ENCODE measurements around the gene CDK5RAP2.

CDK5RAP2 gene

GRCh38 chr9:120616966-120617935 lies 37.3 kb upstream of the CDK5RAP2 start:
- H3K36me3 ChIP-seq (ENCODE audit: control insufficient read depth in 2 of 2, insufficient read depth in 2 of 2, low read length in 2 of 2), result no peaks in the 10 kb centered on the region
- H3K27ac ChIP-seq (ENCODE audit: low read depth in 2 of 2, low read length in 2 of 2), result no peak overlapping the region
- H3K9ac ChIP-seq (ENCODE audit: low read depth in 1 of 2, low read length in 2 of 2), result no peak overlapping the region
- no peaks in the 10 kb centered on the region for H3K4me1 ChIP-seq (ENCODE audit: control insufficient read depth in 2 of 2, insufficient read depth in 2 of 2, low read length in 2 of 2)
- H3K27me3 ChIP-seq (ENCODE audit: control insufficient read depth in 2 of 2, insufficient read depth in 2 of 2, low read length in 2 of 2), result no peaks in the 10 kb centered on the region
- H3K9me3 ChIP-seq (ENCODE audit: control insufficient read depth in 2 of 2, low read length in 2 of 2), result no peaks in the 10 kb centered on the region
- no peak overlapping the region for H3K4me3 ChIP-seq (ENCODE audit: low read length in 2 of 2)

- Histone ChIP-seq H3K27ac (ENCODE audit: low read depth in 2 of 2, low read length in 2 of 2) (no peak overlapping the region), H3K9ac (ENCODE audit: low read depth in 1 of 2, low read length in 2 of 2) (no peak overlapping the region)
Measured at GRCh38 chr9:120612218-120612617, 32.3 kb upstream of the CDK5RAP2 start.

GRCh38 chr9:120611690-120612068 lies 31.7 kb upstream of the CDK5RAP2 start:
- Histone ChIP-seq H3K27me3 (ENCODE audit: control insufficient read depth in 2 of 2, insufficient read depth in 2 of 2, low read length in 2 of 2) (no peaks in the 10 kb centered on the region), H3K36me3 (ENCODE audit: control insufficient read depth in 2 of 2, insufficient read depth in 2 of 2, low read length in 2 of 2) (peaks cover 0 to 4% of the 10 kb centered on the region in 2 donors), H3K9me3 (ENCODE audit: control insufficient read depth in 2 of 2, low read length in 2 of 2) (no peaks in the 10 kb centered on the region), H3K27ac (ENCODE audit: low read depth in 2 of 2, low read length in 2 of 2) (no peak overlapping the region), H3K4me3 (ENCODE audit: low read length in 2 of 2) (no peak overlapping the region), H3K4me1 (ENCODE audit: control insufficient read depth in 2 of 2, insufficient read depth in 2 of 2, low read length in 2 of 2) (no peaks in the 10 kb centered on the region), H3K9ac (ENCODE audit: low read depth in 1 of 2, low read length in 2 of 2) (no peak overlapping the region)

More at GRCh38 chr9:120612218-120612617, 32.3 kb upstream of the CDK5RAP2 start:
- H3K27me3 ChIP-seq (ENCODE audit: control insufficient read depth in 2 of 2, insufficient read depth in 2 of 2, low read length in 2 of 2), result no peaks in the 10 kb centered on the region
- no peak overlapping the region for H3K4me3 ChIP-seq (ENCODE audit: low read length in 2 of 2)
- H3K36me3 ChIP-seq (ENCODE audit: control insufficient read depth in 2 of 2, insufficient read depth in 2 of 2, low read length in 2 of 2), result peaks cover 0 to 4% of the 10 kb centered on the region in 2 donors
- no peaks in the 10 kb centered on the region for H3K4me1 ChIP-seq (ENCODE audit: control insufficient read depth in 2 of 2, insufficient read depth in 2 of 2, low read length in 2 of 2)
- no peaks in the 10 kb centered on the region for H3K9me3 ChIP-seq (ENCODE audit: control insufficient read depth in 2 of 2, low read length in 2 of 2)

GRCh38 chr9:120610975-120611689 lies 31.2 kb upstream of the CDK5RAP2 start:
- H3K9ac ChIP-seq (ENCODE audit: low read depth in 1 of 2, low read length in 2 of 2), result no peak overlapping the region
- H3K9me3 ChIP-seq (ENCODE audit: control insufficient read depth in 2 of 2, low read length in 2 of 2), result no peaks in the 10 kb centered on the region
- H3K36me3 ChIP-seq (ENCODE audit: control insufficient read depth in 2 of 2, insufficient read depth in 2 of 2, low read length in 2 of 2), result peaks cover 0 to 4% of the 10 kb centered on the region in 2 donors
- H3K4me1 ChIP-seq (ENCODE audit: control insufficient read depth in 2 of 2, insufficient read depth in 2 of 2, low read length in 2 of 2), result no peaks in the 10 kb centered on the region
- H3K27me3 ChIP-seq (ENCODE audit: control insufficient read depth in 2 of 2, insufficient read depth in 2 of 2, low read length in 2 of 2), result no peaks in the 10 kb centered on the region
- H3K27ac ChIP-seq (ENCODE audit: low read depth in 2 of 2, low read length in 2 of 2), result no peak overlapping the region
- H3K4me3 ChIP-seq (ENCODE audit: low read length in 2 of 2), result no peak overlapping the region

- H3K9me3 ChIP-seq (ENCODE audit: control insufficient read depth in 2 of 2, low read length in 2 of 2), result no peaks in the 10 kb centered on the region
- H3K36me3 ChIP-seq (ENCODE audit: control insufficient read depth in 2 of 2, insufficient read depth in 2 of 2, low read length in 2 of 2), result peaks cover 0 to 11% of the 10 kb centered on the region in 2 donors
- H3K27ac ChIP-seq (ENCODE audit: low read depth in 2 of 2, low read length in 2 of 2), result no peak overlapping the region
- H3K9ac ChIP-seq (ENCODE audit: low read depth in 1 of 2, low read length in 2 of 2), result no peak overlapping the region
- H3K4me1 ChIP-seq (ENCODE audit: control insufficient read depth in 2 of 2, insufficient read depth in 2 of 2, low read length in 2 of 2), result no peaks in the 10 kb centered on the region
- no peaks in the 10 kb centered on the region for H3K27me3 ChIP-seq (ENCODE audit: control insufficient read depth in 2 of 2, insufficient read depth in 2 of 2, low read length in 2 of 2)
- no peak overlapping the region for H3K4me3 ChIP-seq (ENCODE audit: low read length in 2 of 2)
Measured at GRCh38 chr9:120609636-120610035, 29.7 kb upstream of the CDK5RAP2 start.

- no peaks in the 10 kb centered on the region for H3K27me3 ChIP-seq (ENCODE audit: control insufficient read depth in 2 of 2, insufficient read depth in 2 of 2, low read length in 2 of 2)
- no peak overlapping the region for H3K27ac ChIP-seq (ENCODE audit: low read depth in 2 of 2, low read length in 2 of 2)
- H3K9ac ChIP-seq (ENCODE audit: low read depth in 1 of 2, low read length in 2 of 2), result no peak overlapping the region
- H3K4me1 ChIP-seq (ENCODE audit: control insufficient read depth in 2 of 2, insufficient read depth in 2 of 2, low read length in 2 of 2), result no peaks in the 10 kb centered on the region
- no peak overlapping the region for H3K4me3 ChIP-seq (ENCODE audit: low read length in 2 of 2)
- H3K36me3 ChIP-seq (ENCODE audit: control insufficient read depth in 2 of 2, insufficient read depth in 2 of 2, low read length in 2 of 2), result peaks cover 0 to 12% of the 10 kb centered on the region in 2 donors
- no peaks in the 10 kb centered on the region for H3K9me3 ChIP-seq (ENCODE audit: control insufficient read depth in 2 of 2, low read length in 2 of 2)
Measured at GRCh38 chr9:120608421-120608820, 28.5 kb upstream of the CDK5RAP2 start.

- Histone ChIP-seq H3K4me3 (ENCODE audit: low read length in 2 of 2) (no peak overlapping the region), H3K27me3 (ENCODE audit: control insufficient read depth in 2 of 2, insufficient read depth in 2 of 2, low read length in 2 of 2) (no peaks in the 10 kb centered on the region), H3K36me3 (ENCODE audit: control insufficient read depth in 2 of 2, insufficient read depth in 2 of 2, low read length in 2 of 2) (peaks cover 0 to 12% of the 10 kb centered on the region in 2 donors), H3K9ac (ENCODE audit: low read depth in 1 of 2, low read length in 2 of 2) (no peak overlapping the region), H3K27ac (ENCODE audit: low read depth in 2 of 2, low read length in 2 of 2) (no peak overlapping the region), H3K4me1 (ENCODE audit: control insufficient read depth in 2 of 2, insufficient read depth in 2 of 2, low read length in 2 of 2) (no peaks in the 10 kb centered on the region), H3K9me3 (ENCODE audit: control insufficient read depth in 2 of 2, low read length in 2 of 2) (no peaks in the 10 kb centered on the region)
Measured at GRCh38 chr9:120603591-120603990, 23.6 kb upstream of the CDK5RAP2 start.

GRCh38 chr9:120603010-120603409 lies 23.0 kb upstream of the CDK5RAP2 start:
- Histone ChIP-seq H3K9me3 (ENCODE audit: control insufficient read depth in 2 of 2, low read length in 2 of 2) (no peaks in the 10 kb centered on the region), H3K4me1 (ENCODE audit: control insufficient read depth in 2 of 2, insufficient read depth in 2 of 2, low read length in 2 of 2) (no peaks in the 10 kb centered on the region), H3K9ac (ENCODE audit: low read depth in 1 of 2, low read length in 2 of 2) (no peak overlapping the region), H3K27ac (ENCODE audit: low read depth in 2 of 2, low read length in 2 of 2) (no peak overlapping the region), H3K36me3 (ENCODE audit: control insufficient read depth in 2 of 2, insufficient read depth in 2 of 2, low read length in 2 of 2) (peaks cover 0 to 12% of the 10 kb centered on the region in 2 donors), H3K27me3 (ENCODE audit: control insufficient read depth in 2 of 2, insufficient read depth in 2 of 2, low read length in 2 of 2) (no peaks in the 10 kb centered on the region), H3K4me3 (ENCODE audit: low read length in 2 of 2) (no peak overlapping the region)

GRCh38 chr9:120593955-120594277 lies 13.9 kb upstream of the CDK5RAP2 start:
- no peaks in the 10 kb centered on the region for H3K36me3 ChIP-seq (ENCODE audit: control insufficient read depth in 2 of 2, insufficient read depth in 2 of 2, low read length in 2 of 2)
- no peaks in the 10 kb centered on the region for H3K9me3 ChIP-seq (ENCODE audit: control insufficient read depth in 2 of 2, low read length in 2 of 2)
- no peak overlapping the region for H3K9ac ChIP-seq (ENCODE audit: low read depth in 1 of 2, low read length in 2 of 2)
- H3K27ac ChIP-seq (ENCODE audit: low read depth in 2 of 2, low read length in 2 of 2), result no peak overlapping the region
- H3K27me3 ChIP-seq (ENCODE audit: control insufficient read depth in 2 of 2, insufficient read depth in 2 of 2, low read length in 2 of 2), result no peaks in the 10 kb centered on the region
- no peak overlapping the region for H3K4me3 ChIP-seq (ENCODE audit: low read length in 2 of 2)
- no peaks in the 10 kb centered on the region for H3K4me1 ChIP-seq (ENCODE audit: control insufficient read depth in 2 of 2, insufficient read depth in 2 of 2, low read length in 2 of 2)

- no peak overlapping the region for H3K27ac ChIP-seq (ENCODE audit: low read depth in 2 of 2, low read length in 2 of 2)
Measured at GRCh38 chr9:120593250-120593954, 13.4 kb upstream of the CDK5RAP2 start.

More at GRCh38 chr9:120593250-120593954, 13.4 kb upstream of the CDK5RAP2 start:
- H3K9ac ChIP-seq (ENCODE audit: low read depth in 1 of 2, low read length in 2 of 2), result no peak overlapping the region
- no peaks in the 10 kb centered on the region for H3K36me3 ChIP-seq (ENCODE audit: control insufficient read depth in 2 of 2, insufficient read depth in 2 of 2, low read length in 2 of 2)
- H3K9me3 ChIP-seq (ENCODE audit: control insufficient read depth in 2 of 2, low read length in 2 of 2), result no peaks in the 10 kb centered on the region
- H3K4me3 ChIP-seq (ENCODE audit: low read length in 2 of 2), result no peak overlapping the region
- no peaks in the 10 kb centered on the region for H3K27me3 ChIP-seq (ENCODE audit: control insufficient read depth in 2 of 2, insufficient read depth in 2 of 2, low read length in 2 of 2)
- no peaks in the 10 kb centered on the region for H3K4me1 ChIP-seq (ENCODE audit: control insufficient read depth in 2 of 2, insufficient read depth in 2 of 2, low read length in 2 of 2)

Data from mucosa of rectum (tissue), 2 donors.